GM19455 (cell line): ENCODE measurements around the gene ADSS1.
A peak's percentile ranks its signal among the peaks of the same experiment; 100 is the strongest.
"Not testable (repeated sequence)": the region's sequence is repeated elsewhere in the genome, so short reads cannot be mapped to it uniquely, and the experiment has no call there.

Experiments used
- ATAC-seq: cut with Tn5 transposase; IDR thresholded peaks from one replicate; pipeline ENCODE4 v1.9.1; 2021; ENCODE audit not compliant: unreplicated experiment

The ADSS1 gene

GRCh38 chr14:104746071-104746545 is 22.1 kb downstream of the ADSS1 start:
- ATAC-seq: no peak

GRCh38 chr14:104746934-104747481 is 23.0 kb downstream of the ADSS1 start:
- ATAC-seq: no peak

- ATAC-seq: no peak
Observed at GRCh38 chr14:104747876-104748275, 23.8 kb downstream of the ADSS1 start.

GRCh38 chr14:104749111-104749649 is 25.2 kb downstream of the ADSS1 start:
- no peak for ATAC-seq

- no peak for ATAC-seq
Observed at GRCh38 chr14:104750056-104750752, 26.2 kb downstream of the ADSS1 start.

GRCh38 chr14:104750753-104751057 is 26.7 kb downstream of the ADSS1 start:
- not testable (repeated sequence) for ATAC-seq

- no peak for ATAC-seq
Observed at GRCh38 chr14:104751539-104752422, 27.8 kb downstream of the ADSS1 start.

- ATAC-seq: peak; percentile 75
Observed at GRCh38 chr14:104752423-104752734, 28.4 kb downstream of the ADSS1 start.

- ATAC-seq: peak; percentile 89
Observed at GRCh38 chr14:104752735-104753527, 28.9 kb downstream of the ADSS1 start, which contains the start of gene SIVA1. SIVA1 (plus strand) TSS chr14:104753147; CDS start chr14:104753202, 55 bp downstream.

- ATAC-seq: no peak
Observed at GRCh38 chr14:104753528-104754212, 29.6 kb downstream of the ADSS1 start.

GRCh38 chr14:104754213-104754851 is 30.3 kb downstream of the ADSS1 start:
- no peak for ATAC-seq

- no peak for ATAC-seq
Observed at GRCh38 chr14:104755621-104756020, 31.6 kb downstream of the ADSS1 start.

GRCh38 chr14:104756477-104757237 is 32.6 kb downstream of the ADSS1 start:
- ATAC-seq: no peak

- ATAC-seq: no peak
Observed at GRCh38 chr14:104757238-104757585, 33.2 kb downstream of the ADSS1 start.

GRCh38 chr14:104757681-104758392 is 33.8 kb downstream of the ADSS1 start:
- ATAC-seq: no peak

- no peak for ATAC-seq
Observed at GRCh38 chr14:104758981-104759969, 35.2 kb downstream of the ADSS1 start.

GRCh38 chr14:104765517-104765916 is 41.5 kb downstream of the ADSS1 start:
- ATAC-seq: no peak
